Measurements from ENCODE around the gene MICAL3.

The MICAL3 gene

GRCh38 chr22:17835256-17835655 is 189.1 kb downstream of the MICAL3 start:
- in situ Hi-C loops (cut with HindIII; ENCODE audit: low sequenced_read_pairs), result no loop called here
- no peak for TF ChIP-seq CTCF (IDR thresholded peaks at IDR 0.05; ENCODE audit: low read depth, low read length)
- DNase-seq (ENCODE audit: low read depth, low spot score), result no peak
- H3K4me3 ChIP-seq (ENCODE audit: low read depth, low read length), result no peak overlapping the region

- TF ChIP-seq CTCF (IDR thresholded peaks at IDR 0.05; ENCODE audit: low read depth, low read length), result no peak
- no peak overlapping the region for H3K4me3 ChIP-seq (ENCODE audit: low read depth, low read length)
- in situ Hi-C loops (cut with HindIII; ENCODE audit: low sequenced_read_pairs), result no loop called here
These were observed 190.9 kb downstream of the MICAL3 start for GRCh38 chr22:17833489-17833888.

DNA sequence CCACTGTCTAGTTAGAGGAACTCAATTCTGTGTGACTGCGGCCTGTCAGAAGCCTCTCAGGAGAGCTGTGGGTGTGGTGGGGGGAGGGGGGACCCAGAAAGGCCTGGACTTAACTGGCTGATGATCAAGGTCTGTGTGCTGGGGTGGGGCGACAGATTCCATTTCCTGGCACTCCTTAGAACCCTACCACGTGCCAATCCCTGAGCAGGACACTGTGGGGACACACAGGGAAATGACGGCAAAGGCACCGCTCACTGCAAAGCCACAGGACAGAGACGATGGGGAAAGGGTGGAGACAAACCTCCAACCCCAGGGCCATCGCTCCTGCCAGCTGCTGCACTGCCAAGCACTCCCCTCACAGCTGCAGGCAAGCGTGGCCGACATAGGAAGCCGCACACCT is 191.7 kb downstream of the MICAL3 start:
- H3K4me3 ChIP-seq (ENCODE audit: low read depth, low read length), result no peak overlapping the region
- no peak for DNase-seq (ENCODE audit: low read depth, low spot score)
- in situ Hi-C loops (cut with HindIII; ENCODE audit: low sequenced_read_pairs), result no loop called here
- no peak for TF ChIP-seq CTCF (IDR thresholded peaks at IDR 0.05; ENCODE audit: low read depth, low read length)

More at GRCh38 chr22:17833489-17833888, 190.9 kb downstream of the MICAL3 start:
- no peak for DNase-seq (ENCODE audit: low read depth, low spot score)

- no peak for TF ChIP-seq CTCF (IDR thresholded peaks at IDR 0.05; ENCODE audit: low read depth, low read length)
- no peak for DNase-seq (ENCODE audit: low read depth, low spot score)
- in situ Hi-C loops (cut with HindIII; ENCODE audit: low sequenced_read_pairs), result no loop called here
- no peak overlapping the region for H3K4me3 ChIP-seq (ENCODE audit: low read depth, low read length)
These were observed 192.7 kb downstream of the MICAL3 start for GRCh38 chr22:17831501-17832251.

GRCh38 chr22:17830043-17830961 is 194.1 kb downstream of the MICAL3 start:
- peak; percentile 76 for DNase-seq (ENCODE audit: low read depth, low spot score)
- in situ Hi-C loops (cut with HindIII; ENCODE audit: low sequenced_read_pairs), result no loop called here
- peak; percentile 100 for TF ChIP-seq CTCF (IDR thresholded peaks at IDR 0.05; ENCODE audit: low read depth, low read length)
- no peak overlapping the region for H3K4me3 ChIP-seq (ENCODE audit: low read depth, low read length)

GRCh38 chr22:17829695-17830042 is 194.7 kb downstream of the MICAL3 start:
- in situ Hi-C loops (cut with HindIII; ENCODE audit: low sequenced_read_pairs), result no loop called here
- no peak for TF ChIP-seq CTCF (IDR thresholded peaks at IDR 0.05; ENCODE audit: low read depth, low read length)
- DNase-seq (ENCODE audit: low read depth, low spot score), result no peak
- H3K4me3 ChIP-seq (ENCODE audit: low read depth, low read length), result no peak overlapping the region

Data from astrocyte of the spinal cord (primary cell).